Measurements from ENCODE around the gene USE1. TPM values are rescaled to one million over a fixed set of nuclear protein-coding genes. Genes with fewer than 3 reads are reported as not detected.

The USE1 gene
- 15.0 and 18.3 TPM in 2 replicates for total RNA-seq

GRCh38 chr19:17215127-17215971 lies at the start of gene USE1:
USE1 (plus strand) TSS chr19:17215357; CDS start chr19:17215406, 49 bp downstream.

GRCh38 chr19:17226002-17226933 lies 11.1 kb downstream of the USE1 start, which contains the start of gene OCEL1:
OCEL1 (plus strand) TSS chr19:17226226; CDS start chr19:17226248, 22 bp downstream.

GRCh38 chr19:17245535-17245984 lies 30.4 kb downstream of the USE1 start, which contains the start of gene NR2F6:
NR2F6 (minus strand) TSS chr19:17245919; CDS start chr19:17245220, 699 bp downstream.

GRCh38 chr19:17264641-17264979 lies 49.5 kb downstream of the USE1 start, which contains the start of gene USHBP1:
USHBP1 (minus strand) TSS chr19:17264745; CDS start chr19:17264299, 446 bp downstream.

GRCh38 chr19:17266975-17267788 lies 52.0 kb downstream of the USE1 start, which contains the start of gene BABAM1:
BABAM1 (plus strand) TSS chr19:17267443; CDS start chr19:17268807, 1,364 bp downstream.

Other genes starting within 250 kb of the USE1 start
- gene CPAMD8, start 188.5 kb upstream of the USE1 start, total RNA-seq: 0.20 and 0.80 TPM in 2 replicates
- gene HAUS8, start 139.9 kb upstream of the USE1 start, total RNA-seq: 12.8 and 15.5 TPM in 2 replicates
- gene MYO9B, start 139.6 kb upstream of the USE1 start, total RNA-seq: 69.8 and 80.9 TPM in 2 replicates
- 2.4 and 8.8 TPM in 2 replicates for gene OCEL1, start 10.9 kb downstream of the USE1 start, total RNA-seq
- gene NR2F6, start 30.6 kb downstream of the USE1 start, total RNA-seq: 55.6 and 56.3 TPM in 2 replicates
- 16.5 and 23.6 TPM in 2 replicates for gene USHBP1, start 49.4 kb downstream of the USE1 start, total RNA-seq
- gene BABAM1, start 52.1 kb downstream of the USE1 start, total RNA-seq: 141 and 165 TPM in 2 replicates
- gene ANKLE1, start 66.5 kb downstream of the USE1 start, total RNA-seq: 0.73 and 1.3 TPM in 2 replicates
- gene ABHD8, start 88.1 kb downstream of the USE1 start, total RNA-seq: 3.1 and 5.4 TPM in 2 replicates
- 56.7 and 76.8 TPM in 2 replicates for gene MRPL34, start 90.5 kb downstream of the USE1 start, total RNA-seq
- 60.0 TPM in 2 replicates for gene DDA1, start 94.2 kb downstream of the USE1 start, total RNA-seq
- 2.3 TPM in 2 replicates for gene ANO8, start 119.5 kb downstream of the USE1 start, total RNA-seq
- 15.0 and 15.3 TPM in 2 replicates for gene GTPBP3, start 122.2 kb downstream of the USE1 start, total RNA-seq
- gene PLVAP, start 162.0 kb downstream of the USE1 start, total RNA-seq: 6.3 and 8.9 TPM in 2 replicates
- not detected in 2 replicates for gene CCDC194, start 178.8 kb downstream of the USE1 start, total RNA-seq
- 295 and 315 TPM in 2 replicates for gene BST2, start 190.3 kb downstream of the USE1 start, total RNA-seq
- gene MVB12A, start 204.7 kb downstream of the USE1 start, total RNA-seq: 68.6 and 75.3 TPM in 2 replicates
- gene TMEM221, start 233.3 kb downstream of the USE1 start, total RNA-seq: not detected in 2 replicates
- not detected in 2 replicates for gene NXNL1, start 245.6 kb downstream of the USE1 start, total RNA-seq